ENCODE measurements around the gene POLR2I. TPM values are rescaled to one million over a fixed set of nuclear protein-coding genes. Genes with fewer than 3 reads are reported as not detected.

The POLR2I gene
- total and polyA plus RNA-seq, 11 donors: 80.4 to 180 (median 107) TPM

DNA sequence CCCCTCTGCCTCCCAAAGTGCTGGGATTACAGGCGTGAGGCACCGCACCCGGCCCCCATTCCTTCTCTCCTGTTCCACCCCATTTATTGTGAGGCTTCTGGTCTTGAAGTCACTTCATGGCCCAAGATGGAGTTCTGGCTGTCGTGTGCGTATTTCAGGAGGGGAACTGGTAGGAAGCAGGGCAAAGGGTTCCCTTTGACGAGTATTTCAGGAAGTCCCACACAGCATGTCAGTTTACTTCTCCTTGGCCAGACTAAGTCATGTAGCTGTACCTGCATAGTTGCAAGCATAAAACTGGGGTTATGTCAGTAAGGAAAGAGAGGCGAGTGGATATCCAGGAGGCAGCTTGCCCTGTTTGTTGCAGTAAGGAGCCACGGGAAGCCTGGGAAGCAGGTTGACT, 49.8 kb downstream of the POLR2I start:
- WGBS, 4 donors: 87 to 99% (median 95%) methylated on average over 8 of the region's 8 CpGs
- H3K4me1 ChIP-seq: no peaks in the 10 kb centered on the region
- ATAC-seq: no peak
- no peak overlapping the region for H3K27ac ChIP-seq
- peaks cover 0 to 3% (median 0%) of the 10 kb centered on the region in 9 donors for H3K36me3 ChIP-seq
- intact Hi-C loops (cut with DNase I): loop anchor here in 4 of 10 donors (5.0 kb wide), 3 partner anchors 32 to 107 kb away; no protein-coding TSS in a partner anchor
- no peak for DNase-seq
- no peaks in the 10 kb centered on the region for H3K9me3 ChIP-seq
- H3K27me3 ChIP-seq: no peaks in the 10 kb centered on the region
- TF ChIP-seq, protein P1, sequence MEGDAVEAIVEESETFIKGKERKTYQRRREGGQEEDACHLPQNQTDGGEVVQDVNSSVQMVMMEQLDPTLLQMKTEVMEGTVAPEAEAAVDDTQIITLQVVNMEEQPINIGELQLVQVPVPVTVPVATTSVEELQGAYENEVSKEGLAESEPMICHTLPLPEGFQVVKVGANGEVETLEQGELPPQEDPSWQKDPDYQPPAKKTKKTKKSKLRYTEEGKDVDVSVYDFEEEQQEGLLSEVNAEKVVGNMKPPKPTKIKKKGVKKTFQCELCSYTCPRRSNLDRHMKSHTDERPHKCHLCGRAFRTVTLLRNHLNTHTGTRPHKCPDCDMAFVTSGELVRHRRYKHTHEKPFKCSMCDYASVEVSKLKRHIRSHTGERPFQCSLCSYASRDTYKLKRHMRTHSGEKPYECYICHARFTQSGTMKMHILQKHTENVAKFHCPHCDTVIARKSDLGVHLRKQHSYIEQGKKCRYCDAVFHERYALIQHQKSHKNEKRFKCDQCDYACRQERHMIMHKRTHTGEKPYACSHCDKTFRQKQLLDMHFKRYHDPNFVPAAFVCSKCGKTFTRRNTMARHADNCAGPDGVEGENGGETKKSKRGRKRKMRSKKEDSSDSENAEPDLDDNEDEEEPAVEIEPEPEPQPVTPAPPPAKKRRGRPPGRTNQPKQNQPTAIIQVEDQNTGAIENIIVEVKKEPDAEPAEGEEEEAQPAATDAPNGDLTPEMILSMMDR (IDR thresholded peaks at IDR 0.05): no peak
- no peak for TF ChIP-seq POLR2A (IDR thresholded peaks at IDR 0.05)
- H3K4me3 ChIP-seq: no peak overlapping the region

Other genes with a start within 250 kb of the POLR2I start
- 10 to 100 TPM in 8 of 9 donors, 1 to 10 TPM in 1; 8.9 to 44.3 (median 25.3) TPM for gene APLP1, start 246.3 kb downstream of the POLR2I start, total RNA-seq
- gene APLP1, start 246.3 kb downstream of the POLR2I start, polyA plus RNA-seq: 10 to 100 TPM in 1 of 2 donors, 1 to 10 TPM in 1; 2.1 to 19.0 TPM
- gene NFKBID, start 214.3 kb downstream of the POLR2I start, total RNA-seq: 10 to 100 TPM in 1 of 9 donors, 1 to 10 TPM in 7, under 1 TPM in 1; 0.79 to 12.3 (median 3.0) TPM
- 1 to 10 TPM; 2.8 to 3.1 TPM for gene NFKBID, start 214.3 kb downstream of the POLR2I start, polyA plus RNA-seq
- gene HCST, start 212.3 kb downstream of the POLR2I start, total RNA-seq: 10 to 100 TPM in 2 of 9 donors, 1 to 10 TPM in 6, not detected in 1; 2.3 to 31.7 (median 4.7) TPM
- 10 to 100 TPM in 1 of 2 donors, 1 to 10 TPM in 1; 3.2 to 10.1 TPM for gene HCST, start 212.3 kb downstream of the POLR2I start, polyA plus RNA-seq
- gene TYROBP, start 206.6 kb downstream of the POLR2I start, total RNA-seq: 100 to 1,000 TPM in 2 of 9 donors, 10 to 100 TPM in 7; 12.6 to 237 (median 19.4) TPM
- gene TYROBP, start 206.6 kb downstream of the POLR2I start, polyA plus RNA-seq: 10 to 100 TPM; 17.1 to 42.7 TPM
- 10 to 100 TPM in 3 of 9 donors, 1 to 10 TPM in 6; 4.5 to 18.6 (median 8.5) TPM for gene LRFN3, start 178.5 kb downstream of the POLR2I start, total RNA-seq
- 10 to 100 TPM in 1 of 2 donors, 1 to 10 TPM in 1; 6.3 to 14.7 TPM for gene LRFN3, start 178.5 kb downstream of the POLR2I start, polyA plus RNA-seq
- gene SDHAF1, start 119.7 kb downstream of the POLR2I start, total RNA-seq: 10 to 100 TPM in 8 of 9 donors, 1 to 10 TPM in 1; 9.7 to 41.8 (median 11.4) TPM
- 10 to 100 TPM in 1 of 2 donors, 1 to 10 TPM in 1; 9.8 to 18.5 TPM for gene SDHAF1, start 119.7 kb downstream of the POLR2I start, polyA plus RNA-seq
- under 1 TPM in 5 of 9 donors, not detected in 4; 0.12 to 0.50 (median 0.19) TPM for gene SYNE4, start 106.1 kb downstream of the POLR2I start, total RNA-seq
- under 1 TPM; 0.15 to 0.17 TPM for gene SYNE4, start 106.1 kb downstream of the POLR2I start, polyA plus RNA-seq
- gene ALKBH6, start 100.7 kb downstream of the POLR2I start, total RNA-seq: 10 to 100 TPM in 6 of 9 donors, 1 to 10 TPM in 3; 7.3 to 22.5 (median 11.5) TPM
- 10 to 100 TPM; 13.4 TPM for gene ALKBH6, start 100.7 kb downstream of the POLR2I start, polyA plus RNA-seq
- 1 to 10 TPM; 2.2 to 8.0 (median 4.3) TPM for gene CLIP3, start 82.0 kb downstream of the POLR2I start, total RNA-seq
- gene CLIP3, start 82.0 kb downstream of the POLR2I start, polyA plus RNA-seq: 1 to 10 TPM; 1.3 TPM
- gene THAP8, start 60.6 kb downstream of the POLR2I start, total RNA-seq: 1 to 10 TPM; 2.3 to 6.0 (median 4.3) TPM
- 1 to 10 TPM; 6.0 to 7.3 TPM for gene THAP8, start 60.6 kb downstream of the POLR2I start, polyA plus RNA-seq
- gene WDR62, start 60.0 kb downstream of the POLR2I start, total RNA-seq: 10 to 100 TPM in 3 of 9 donors, 1 to 10 TPM in 6; 2.5 to 24.3 (median 7.7) TPM
- 10 to 100 TPM in 1 of 2 donors, 1 to 10 TPM in 1; 1.4 to 20.6 TPM for gene WDR62, start 60.0 kb downstream of the POLR2I start, polyA plus RNA-seq
- not detected for gene OVOL3, start 3.7 kb downstream of the POLR2I start, total RNA-seq
- not detected for gene OVOL3, start 3.7 kb downstream of the POLR2I start, polyA plus RNA-seq
- gene TBCB, start 593 bp upstream of the POLR2I start, total RNA-seq: 100 to 1,000 TPM in 6 of 9 donors, 10 to 100 TPM in 3; 89.8 to 146 (median 111) TPM
- gene TBCB, start 593 bp upstream of the POLR2I start, polyA plus RNA-seq: 100 to 1,000 TPM; 109 to 171 TPM
- gene CAPNS1, start 25.2 kb upstream of the POLR2I start, total RNA-seq: 1,000 to 10,000 TPM in 1 of 9 donors, 100 to 1,000 TPM in 8; 272 to 1,054 (median 860) TPM
- 1,000 to 10,000 TPM in 1 of 2 donors, 100 to 1,000 TPM in 1; 956 to 1,083 TPM for gene CAPNS1, start 25.2 kb upstream of the POLR2I start, polyA plus RNA-seq
- gene COX7A1, start 37.6 kb upstream of the POLR2I start, total RNA-seq: 1,000 to 10,000 TPM in 7 of 9 donors, 100 to 1,000 TPM in 2; 414 to 2,982 (median 2,187) TPM
- 1,000 to 10,000 TPM in 1 of 2 donors, 100 to 1,000 TPM in 1; 470 to 2,188 TPM for gene COX7A1, start 37.6 kb upstream of the POLR2I start, polyA plus RNA-seq
- gene ZNF565, start 99.8 kb upstream of the POLR2I start, total RNA-seq: 1 to 10 TPM; 2.3 to 4.3 (median 3.0) TPM
- gene ZNF565, start 99.8 kb upstream of the POLR2I start, polyA plus RNA-seq: 1 to 10 TPM; 2.6 to 3.6 TPM
- gene ZNF146, start 100.2 kb upstream of the POLR2I start, total RNA-seq: 10 to 100 TPM; 28.2 to 53.7 (median 35.1) TPM
- 10 to 100 TPM; 14.1 to 41.1 TPM for gene ZNF146, start 100.2 kb upstream of the POLR2I start, polyA plus RNA-seq

All from heart left ventricle (tissue), 16 donors.